IMR-90 (cell line): ENCODE measurements around the gene SLC27A3. TPM values are rescaled to one million over a fixed set of nuclear protein-coding genes. Genes with fewer than 3 reads are reported as not detected.

Source experiments
- ATAC-seq: fragments of 200-7000 bp; cut with Tn5 transposase; 2 replicates; pipeline ENCODE4 v1.9.1; 2020; ENCODE audit warnings: low read depth, mild to moderate bottlenecking, moderate library complexity
- BruUV-seq: library from RNA; stranded (reverse); fragments of 400-500 nt; replicated peaks from 2 replicates; lab custom pipeline; 2021; lab: Mats Ljungman, UMichigan
- CTCF ChIA-PET: fragments of 300-600 bp; formaldehyde crosslinking; extraction: SDS; loops from one replicate; lab custom pipeline; 2021; ENCODE audit warnings: antibody characterized with exemption; lab: Yijun Ruan, JAX
- POLR2A ChIA-PET: fragments of 300-600 bp; sonication (Branson Sonifier 250); formaldehyde crosslinking; loops from one replicate; lab custom pipeline; 2022; ENCODE audit warnings: antibody characterized with exemption; ENCODE audit not compliant: unreplicated experiment; lab: Charles Lee
- DNase-seq: peaks from one replicate; pipeline ENCODE4 v3.0.0; 2013
- H2AFZ ChIP-seq: replicated peaks from 2 replicates; pipeline ENCODE3; 2013; ENCODE audit warnings: low read length, mild to moderate bottlenecking; ENCODE audit not compliant: poor library complexity
- H2AK5ac ChIP-seq: 2 replicates; pipeline ENCODE4 v1.6.1; 2013; ENCODE audit warnings: low read depth, low read length, inconsistent platforms
- H2AK9ac ChIP-seq: replicated peaks from 2 replicates; pipeline ENCODE3; 2013; ENCODE audit warnings: mild to moderate bottlenecking, low read depth, low read length, moderate library complexity; ENCODE audit not compliant: poor library complexity
- H2BK120ac ChIP-seq: 2 replicates; pipeline ENCODE4 v1.6.1; 2013; ENCODE audit warnings: low read depth, low read length, inconsistent platforms
- H2BK15ac ChIP-seq: 3 replicates; pipeline ENCODE4 v1.6.1; 2013; ENCODE audit warnings: low read depth, low read length, inconsistent platforms
- H2BK20ac ChIP-seq: 2 replicates; pipeline ENCODE4 v1.6.1; 2013; ENCODE audit warnings: low read depth, mild to moderate bottlenecking, inconsistent platforms, low read length, moderate library complexity
- H2BK5ac ChIP-seq: 2 replicates; pipeline ENCODE4 v1.6.1; 2013; ENCODE audit warnings: mild to moderate bottlenecking, low read depth, low read length, inconsistent platforms; ENCODE audit not compliant: poor library complexity, severe bottlenecking
- H3K14ac ChIP-seq: replicated peaks from 2 replicates; pipeline ENCODE4 v1.6.1; 2013; ENCODE audit warnings: low read depth, low read length, inconsistent platforms
- H3K18ac ChIP-seq: 2 replicates; pipeline ENCODE4 v1.6.1; 2013; ENCODE audit warnings: low read depth, low read length, control low read depth
- H3K23ac ChIP-seq: 2 replicates; pipeline ENCODE4 v1.6.1; 2013; ENCODE audit warnings: low read depth, low read length, inconsistent platforms
- H3K27ac ChIP-seq: 2 replicates; pipeline ENCODE4 v1.5.1; 2013; ENCODE audit warnings: mild to moderate bottlenecking, control low read depth, low read length; ENCODE audit not compliant: insufficient read depth
- H3K27me3 ChIP-seq: 2 replicates; pipeline ENCODE4 v1.6.1; 2013; ENCODE audit warnings: low read length; ENCODE audit not compliant: control insufficient read depth, insufficient read depth
- H3K36me3 ChIP-seq: 2 replicates; pipeline ENCODE4 v1.6.1; 2013; ENCODE audit warnings: low read length, mixed read lengths; ENCODE audit not compliant: control insufficient read depth, insufficient read depth
- H3K4ac ChIP-seq: 2 replicates; pipeline ENCODE4 v1.6.1; 2013; ENCODE audit warnings: low read depth, low read length, inconsistent platforms
- H3K4me1 ChIP-seq: 2 replicates; pipeline ENCODE4 v1.6.1; 2013; ENCODE audit warnings: low read length, mixed read lengths; ENCODE audit not compliant: control insufficient read depth, insufficient read depth
- H3K4me2 ChIP-seq: 2 replicates; pipeline ENCODE4 v1.6.1; 2013; ENCODE audit warnings: low read depth, mild to moderate bottlenecking, control low read depth, low read length, moderate library complexity
- H3K4me3 ChIP-seq: 2 replicates; pipeline ENCODE4 v1.5.1; 2013; ENCODE audit warnings: low read depth, mild to moderate bottlenecking, control low read depth, low read length, moderate library complexity; ENCODE audit not compliant: insufficient read depth
- H3K56ac ChIP-seq: 2 replicates; pipeline ENCODE4 v1.6.1; 2013; ENCODE audit warnings: low read length, inconsistent platforms; ENCODE audit not compliant: insufficient read depth; ENCODE audit errors: extremely low read depth
- H3K79me1 ChIP-seq, 2 experiments: 2 replicates each; pipeline ENCODE4 v1.6.1; 2013; ENCODE audit warnings: low read length in 2 of 2, inconsistent platforms in 1 of 2, low read depth in 1 of 2
- H3K9ac ChIP-seq: 2 replicates; pipeline ENCODE4 v1.6.1; 2013; ENCODE audit warnings: low read depth, low read length, control low read depth
- H3K9me1 ChIP-seq: 2 replicates; pipeline ENCODE4 v1.6.1; 2013; ENCODE audit warnings: low read length, inconsistent platforms; ENCODE audit not compliant: insufficient read depth
- H3K9me3 ChIP-seq: 2 replicates; pipeline ENCODE4 v1.6.1; 2013; ENCODE audit warnings: low read length; ENCODE audit not compliant: control insufficient read depth, insufficient read depth
- H4K20me1 ChIP-seq: 2 replicates; pipeline ENCODE4 v1.6.1; 2013; ENCODE audit warnings: low read length, inconsistent platforms; ENCODE audit not compliant: insufficient read depth
- H4K5ac ChIP-seq: 2 replicates; pipeline ENCODE4 v1.6.1; 2013; ENCODE audit warnings: mild to moderate bottlenecking, low read depth, low read length, control low read depth
- H4K8ac ChIP-seq, 2 experiments: 2 replicates each; pipeline ENCODE4 v1.6.1; 2013; ENCODE audit warnings: low read depth in 2 of 2, low read length in 2 of 2, control low read depth in 1 of 2, inconsistent platforms in 1 of 2
- H4K91ac ChIP-seq: 2 replicates; pipeline ENCODE4 v1.6.1; 2013; ENCODE audit warnings: low read depth, low read length, inconsistent platforms; ENCODE audit not compliant: insufficient read depth
- BHLHE40 ChIP-seq: fragments of 150-350 bp; IDR thresholded peaks from 2 replicates; pipeline ENCODE4 v1.6.1; 2016; ENCODE audit warnings: mild to moderate bottlenecking, low read depth, low read length
- NFE2L2 ChIP-seq: fragments of 150-350 bp; IDR thresholded peaks from 2 replicates; pipeline ENCODE4 v1.6.1; 2016; ENCODE audit warnings: low read depth, mild to moderate bottlenecking, low read length
- WGBS, 2 experiments: methylation state at CpG; one replicate each; pipeline versions ENCODE4 v1.1.5 to v1.1.7; 2013; ENCODE audit warnings: missing lambda C conversion rate in 2 of 2; ENCODE audit not compliant: insufficient read length in 1 of 2; ENCODE audit errors: extremely low coverage in 2 of 2; 5-methylcytosine and 5-hydroxymethylcytosine counted together
- dilution Hi-C: fragments of 300-500 bp; cut with HindIII; formaldehyde crosslinking; loops from one replicate; pipeline ENCODE4 v1.14.3; 2018; ENCODE audit warnings: low sequenced_read_pairs; ENCODE audit not compliant: unreplicated experiment
- in situ Hi-C: fragments of 300-500 bp; cut with MboI; formaldehyde crosslinking; loops from 3 replicates; pipeline ENCODE4 v1.14.3; 2019; ENCODE audit warnings: low sequenced_read_pairs, inconsistent platforms, mixed read lengths
- intact Hi-C: fragments of 100-400 bp; cut with micrococcal nuclease; formaldehyde crosslinking; loops from 2 replicates; pipeline ENCODE4 v1.10.0; 2022
- polyA plus RNA-seq, 3 experiments: library from polyadenylated mRNA; depleted of rRNA; stranded (reverse); fragments of >200 nt; gene quantifications; 2 replicates each; pipeline ENCODE4 v1.2.3, GENCODE V29; 2012; ENCODE audit warnings: low replicate concordance in 1 of 3
- total RNA-seq: library from RNA; depleted of rRNA; stranded (reverse); fragments of >200 nt; gene quantifications from 2 replicates; pipeline ENCODE4 v1.2.3, GENCODE V29; 2012

SLC27A3 gene
- total and polyA plus RNA-seq, 2 of the 4 experiments (the other 2 are of a cell fraction), result 3.2 to 9.3 TPM

DNA sequence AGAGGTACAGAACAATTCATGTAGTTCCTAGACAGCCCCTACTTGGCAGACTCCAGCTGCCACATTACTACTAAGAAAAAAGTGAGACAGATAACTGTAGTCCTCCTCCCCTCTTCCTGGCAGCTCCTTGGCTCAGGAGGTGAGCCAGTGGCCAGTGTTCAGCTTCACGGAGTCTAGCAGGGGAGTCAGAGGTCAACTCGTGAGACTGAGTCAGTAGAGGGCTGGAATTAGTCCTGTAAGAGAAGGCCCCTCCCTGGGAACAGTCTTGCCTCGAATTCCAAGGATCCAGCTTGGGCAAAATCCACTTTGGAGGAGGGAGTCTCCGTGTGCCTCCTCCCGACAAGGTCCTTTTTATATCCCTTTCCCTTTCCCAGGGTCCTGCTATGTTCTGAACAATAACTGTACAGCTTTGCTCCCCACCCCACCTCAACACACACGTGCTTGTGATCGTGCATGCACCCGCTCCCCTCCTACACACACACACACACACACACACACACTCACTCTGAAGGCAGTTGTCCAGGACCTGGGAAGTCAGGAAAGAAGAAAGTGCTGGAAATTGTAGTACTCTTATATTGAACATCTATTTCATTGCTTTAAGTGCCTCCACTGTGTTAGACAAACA lies 22.5 kb upstream of the SLC27A3 start:
- no peak overlapping the region for H3K4me2 ChIP-seq
- WGBS, 2 experiments, result 100% methylated on average over 1 of the region's 8 CpGs; no CpG with 5 or more reads in 1 of the 2 experiments
- no peak overlapping the region for H3K4me3 ChIP-seq
- H4K5ac ChIP-seq, result no peak overlapping the region
- dilution Hi-C loops, result no loop called here
- H2AK9ac ChIP-seq, result peak overlapping the region; percentile 22
- BruUV-seq, result no TSS peak
- no peak overlapping the region for H3K56ac ChIP-seq
- no peak overlapping the region for H3K23ac ChIP-seq
- H3K27me3 ChIP-seq, result no peaks in the 10 kb centered on the region
- H3K18ac ChIP-seq, result no peak overlapping the region
- no peak overlapping the region for H3K27ac ChIP-seq
- in situ Hi-C loops, result no loop called here
- H3K4me1 ChIP-seq, result peaks cover 2% of the 10 kb centered on the region
- ChIA-PET CTCF (interaction anchor here (0.7 kb wide), 1 partner anchor 77 kb away, joined by 3 read pairs; no protein-coding TSS in a partner anchor), POLR2A (no interaction called here)
- 0 out of 2 replicates have a peak overlapping the region, but pooled peaks have one; percentile 27 for H3K4ac ChIP-seq
- H2BK20ac ChIP-seq, result no peak overlapping the region
- no peaks in the 10 kb centered on the region for H3K9me3 ChIP-seq
- no peak overlapping the region for H2BK5ac ChIP-seq
- no peaks in the 10 kb centered on the region for H3K9me1 ChIP-seq
- no peak overlapping the region for H2BK120ac ChIP-seq
- H4K91ac ChIP-seq, result no peak overlapping the region
- no peaks in the 10 kb centered on the region; a peak in 2 of 4 replicates for H3K79me1 ChIP-seq
- peaks cover 45% of the 10 kb centered on the region for H3K36me3 ChIP-seq
- no peak for TF ChIP-seq NFE2L2
- TF ChIP-seq BHLHE40, result peak; percentile 8; the same call in 1 of the 2 replicates
- H4K8ac ChIP-seq, result no peak overlapping the region
- no peak overlapping the region for H2BK15ac ChIP-seq
- no peak overlapping the region for H2AFZ ChIP-seq
- peak; percentile 56 for ATAC-seq
- no peak overlapping the region for H3K9ac ChIP-seq
- no peaks in the 10 kb centered on the region for H4K20me1 ChIP-seq
- peak; percentile 79 for DNase-seq
- intact Hi-C loops, result no loop called here
- H2AK5ac ChIP-seq, result no peak overlapping the region
- H3K14ac ChIP-seq, result no peak overlapping the region
